ENCODE measurements around the gene SNX5. TPM values are rescaled to one million over a fixed set of nuclear protein-coding genes. Genes with fewer than 3 reads are reported as not detected.

SNX5 gene
- total RNA-seq, 1 experiment from 2014 or later = 169 TPM

DNA sequence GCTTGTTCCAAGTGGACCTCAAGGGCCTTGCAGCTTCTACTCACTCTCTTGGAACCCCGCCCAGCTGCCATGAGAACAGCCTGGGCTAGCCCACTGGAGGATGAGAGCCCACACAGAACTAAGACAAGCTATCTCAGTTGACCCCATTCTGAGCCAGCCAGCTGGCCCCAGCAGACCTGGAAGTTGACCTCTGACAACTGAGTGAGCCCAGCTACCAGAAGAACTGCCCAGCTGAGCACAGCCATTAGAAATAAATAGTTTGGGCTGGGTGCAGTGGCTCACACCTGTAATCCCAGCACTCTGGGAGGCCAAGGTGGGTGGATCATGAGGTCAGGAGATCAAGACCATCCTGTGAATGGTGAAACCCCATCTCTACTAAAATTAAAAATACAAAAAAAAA is 37.1 kb downstream of the SNX5 start:
- in situ Hi-C loops (cut with HindIII; ENCODE audit: low sequenced_read_pairs) = no loop called here
- no peak for DNase-seq (ENCODE audit: low spot score)

DNA sequence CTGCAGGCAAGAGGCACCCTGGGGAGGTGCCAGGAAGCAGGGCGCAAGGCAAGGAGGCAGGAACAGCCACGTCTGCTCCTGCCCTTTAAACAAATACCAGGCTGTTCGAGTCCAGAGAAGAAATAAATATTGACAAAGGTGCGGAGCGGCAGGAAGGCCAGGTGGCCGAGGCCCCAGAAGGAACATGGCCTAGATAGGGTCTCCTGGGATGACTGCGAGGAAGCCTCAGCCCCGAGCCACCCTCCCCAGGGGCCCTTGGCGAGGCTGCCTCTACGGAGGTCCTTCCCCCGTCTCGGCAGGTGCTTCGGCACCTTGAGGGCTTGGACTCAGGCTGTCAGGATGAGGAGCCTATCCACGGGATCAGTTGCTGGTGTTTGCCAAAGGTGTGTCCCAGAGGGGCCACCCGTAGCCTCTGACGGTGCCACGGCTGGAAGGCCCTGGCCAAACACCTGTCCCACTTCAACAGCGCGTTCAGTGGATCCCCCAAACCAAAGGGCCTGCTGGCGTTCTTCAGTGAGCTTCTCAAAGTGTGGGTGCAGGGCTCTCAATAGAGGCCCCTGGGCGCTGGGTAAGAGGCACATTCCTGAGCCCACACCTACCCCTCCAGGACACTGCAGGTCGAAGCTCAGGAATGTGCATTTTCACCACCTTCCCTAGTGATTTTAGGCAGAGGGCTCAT is 39.8 kb downstream of the SNX5 start:
- in situ Hi-C loops (cut with HindIII; ENCODE audit: low sequenced_read_pairs) = no loop called here
- no peak for DNase-seq (ENCODE audit: low spot score)

DNA sequence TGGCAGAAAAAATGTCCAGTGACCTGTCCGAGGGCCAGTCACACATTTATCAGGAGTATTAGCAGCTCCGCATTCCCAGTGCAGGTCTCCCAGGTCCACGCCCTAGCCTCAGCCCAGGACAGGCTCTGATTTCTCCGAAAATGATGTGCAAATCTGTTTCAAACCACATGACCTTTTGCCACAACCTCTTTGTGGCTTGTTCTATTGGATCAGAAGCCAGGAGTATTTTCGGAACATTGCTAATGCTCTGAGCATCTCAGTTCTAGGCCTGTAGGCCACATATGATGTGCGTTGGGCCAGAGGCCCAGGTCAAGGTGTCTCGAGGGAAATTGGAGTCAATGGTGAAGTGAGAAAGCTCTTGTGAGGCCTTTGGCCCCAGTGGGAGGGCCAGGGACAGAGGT is 40.4 kb downstream of the SNX5 start:
- in situ Hi-C loops (cut with HindIII; ENCODE audit: low sequenced_read_pairs) = no loop called here
- no peak for DNase-seq (ENCODE audit: low spot score)

DNA sequence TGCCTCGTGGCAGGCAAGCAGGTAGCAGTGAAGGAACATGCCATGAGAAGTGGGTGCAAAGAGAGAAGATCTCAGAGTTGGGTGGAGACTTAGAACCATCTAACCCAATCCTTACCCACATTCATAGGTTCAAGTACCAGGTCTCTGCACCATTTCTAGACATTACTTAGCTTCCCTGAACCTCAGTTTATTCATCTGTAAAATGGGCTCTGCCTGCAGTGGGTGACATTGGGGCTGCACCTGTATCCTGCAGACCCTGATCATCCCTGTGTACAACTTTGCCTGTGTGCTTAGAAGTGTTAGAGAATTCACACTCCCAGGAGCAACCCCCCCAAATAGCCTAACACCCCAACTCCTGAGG is 42.7 kb downstream of the SNX5 start:
- in situ Hi-C loops (cut with HindIII; ENCODE audit: low sequenced_read_pairs) = no loop called here
- no peak for DNase-seq (ENCODE audit: low spot score)

- in situ Hi-C loops (cut with HindIII; ENCODE audit: low sequenced_read_pairs) = no loop called here
- DNase-seq (ENCODE audit: low spot score) = no peak
These were observed 43.3 kb downstream of the SNX5 start for GRCh38 chr20:17925141-17925939.

DNA sequence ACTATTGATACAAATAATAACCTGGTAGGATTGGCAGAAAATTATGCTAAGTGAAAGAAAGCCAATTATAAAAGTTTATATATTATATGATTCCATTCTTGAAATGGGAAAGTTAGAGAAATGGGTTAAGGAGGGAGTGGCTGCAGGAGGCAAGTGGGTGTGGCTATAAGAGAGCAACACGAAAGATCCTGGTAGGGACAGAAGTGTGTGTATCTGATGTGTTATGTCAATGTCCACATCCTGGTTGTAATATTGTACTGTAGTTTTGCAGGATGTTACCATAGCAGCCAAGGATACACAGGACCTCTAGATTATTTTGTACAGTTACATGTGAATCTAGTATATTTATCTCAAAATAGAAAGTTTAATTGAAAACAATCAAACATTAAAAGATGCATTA is 46.8 kb downstream of the SNX5 start:
- DNase-seq (ENCODE audit: low spot score) = no peak
- in situ Hi-C loops (cut with HindIII; ENCODE audit: low sequenced_read_pairs) = no loop called here

- in situ Hi-C loops (cut with HindIII; ENCODE audit: low sequenced_read_pairs) = no loop called here
- no peak for DNase-seq (ENCODE audit: low spot score)
These were observed 49.4 kb downstream of the SNX5 start for GRCh38 chr20:17919149-17919548.

DNA sequence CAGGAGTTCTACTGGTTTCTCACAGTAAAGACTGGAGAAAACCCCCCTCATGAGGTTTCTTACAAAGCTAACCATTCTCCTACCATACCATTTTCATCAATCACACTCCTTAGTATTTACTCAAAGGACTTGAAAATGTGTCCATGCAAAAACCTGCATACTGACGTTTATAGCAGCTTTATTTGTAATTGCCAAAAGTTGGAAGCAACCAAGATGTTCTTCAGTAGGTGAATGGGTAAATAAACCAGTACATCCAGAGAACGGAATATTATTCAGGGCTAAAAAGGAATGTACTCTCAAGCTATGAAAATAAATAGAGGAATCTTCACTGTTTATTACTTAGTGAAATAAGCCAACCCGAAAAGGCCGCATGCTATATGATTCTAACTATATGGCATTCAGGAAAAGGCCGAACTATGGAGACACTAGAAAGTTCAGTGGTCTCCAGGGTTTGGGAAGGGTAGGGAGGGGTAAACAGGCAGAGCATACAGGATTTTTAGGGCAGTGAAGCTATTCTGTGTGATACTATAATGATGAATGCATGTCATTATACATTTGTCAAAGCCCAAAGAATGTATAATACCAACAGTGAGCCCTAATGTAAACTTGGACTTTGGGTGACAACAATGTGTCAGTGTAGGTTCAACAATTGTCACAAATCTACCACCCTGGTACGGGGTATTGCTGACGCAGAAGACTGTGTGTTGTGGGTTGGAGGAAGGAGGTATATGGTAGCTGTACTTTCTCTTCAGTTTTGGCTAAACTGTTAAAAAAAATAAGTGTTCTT is 50.6 kb downstream of the SNX5 start:
- in situ Hi-C loops (cut with HindIII; ENCODE audit: low sequenced_read_pairs) = no loop called here
- no peak for DNase-seq (ENCODE audit: low spot score)

- in situ Hi-C loops (cut with HindIII; ENCODE audit: low sequenced_read_pairs) = no loop called here
These were observed 52.1 kb downstream of the SNX5 start for GRCh38 chr20:17916433-17916891.

GRCh38 chr20:17914957-17915356 is 53.6 kb downstream of the SNX5 start:
- in situ Hi-C loops (cut with HindIII; ENCODE audit: low sequenced_read_pairs) = no loop called here
- DNase-seq (ENCODE audit: low spot score) = no peak

More at GRCh38 chr20:17916433-17916891, 52.1 kb downstream of the SNX5 start:
- DNase-seq (ENCODE audit: low spot score) = peak; percentile 83

GRCh38 chr20:17912916-17913315 is 55.7 kb downstream of the SNX5 start:
- in situ Hi-C loops (cut with HindIII; ENCODE audit: low sequenced_read_pairs) = no loop called here
- DNase-seq (ENCODE audit: low spot score) = no peak

GRCh38 chr20:17911927-17912326 is 56.7 kb downstream of the SNX5 start:
- in situ Hi-C loops (cut with HindIII; ENCODE audit: low sequenced_read_pairs) = no loop called here

DNA sequence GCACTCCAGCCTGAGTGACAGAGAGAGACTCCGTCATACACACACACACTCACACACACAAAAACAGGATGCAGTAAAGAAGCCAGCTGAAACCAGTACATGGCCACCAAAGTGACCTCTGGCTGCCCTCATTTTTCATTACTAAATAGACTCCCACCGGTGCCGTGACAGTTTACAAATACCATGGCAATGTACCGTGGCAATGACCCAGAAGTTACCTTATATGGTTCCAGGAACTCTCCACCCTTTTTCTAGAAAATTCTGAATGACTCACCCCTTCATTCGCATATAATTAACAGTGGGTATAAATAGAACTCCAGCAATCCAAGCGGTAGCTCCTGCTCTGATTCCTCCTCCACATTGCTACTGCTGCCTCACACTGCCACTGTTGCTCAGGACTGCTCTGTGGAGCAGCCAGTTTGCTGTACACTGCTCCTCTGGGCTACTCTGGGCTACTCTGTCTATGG is 57.7 kb downstream of the SNX5 start:
- in situ Hi-C loops (cut with HindIII; ENCODE audit: low sequenced_read_pairs) = no loop called here
- no peak for DNase-seq (ENCODE audit: low spot score)

More at GRCh38 chr20:17911927-17912326, 56.7 kb downstream of the SNX5 start:
- no peak for DNase-seq (ENCODE audit: low spot score)

DNA sequence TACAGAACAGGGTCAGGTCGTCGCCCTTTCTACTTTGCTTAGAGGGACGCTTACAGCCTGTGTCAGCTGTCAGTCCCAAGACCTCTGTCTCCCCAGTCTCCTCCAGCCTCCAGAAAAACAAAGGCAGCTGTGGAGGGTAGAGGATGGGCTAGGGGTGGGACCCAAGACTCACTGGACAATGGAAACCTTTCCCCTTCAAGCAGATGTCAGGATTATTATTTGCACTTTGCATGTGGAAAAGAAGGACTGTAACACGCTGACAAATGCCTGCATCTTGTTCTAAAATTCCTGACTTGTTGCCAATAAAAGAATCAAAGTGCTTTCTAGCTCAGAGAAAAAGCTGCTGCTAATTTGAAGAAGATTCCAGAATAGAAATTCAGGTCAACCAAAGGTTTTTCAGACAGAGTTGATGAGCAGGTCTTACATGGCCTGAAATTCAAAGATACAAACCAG is 58.7 kb downstream of the SNX5 start:
- DNase-seq (ENCODE audit: low spot score) = no peak
- in situ Hi-C loops (cut with HindIII; ENCODE audit: low sequenced_read_pairs) = no loop called here

GRCh38 chr20:17905544-17905943 is 63.0 kb downstream of the SNX5 start:
- in situ Hi-C loops (cut with HindIII; ENCODE audit: low sequenced_read_pairs) = no loop called here

GRCh38 chr20:17904027-17904426 is 64.6 kb downstream of the SNX5 start:
- no peak for DNase-seq (ENCODE audit: low spot score)
- in situ Hi-C loops (cut with HindIII; ENCODE audit: low sequenced_read_pairs) = no loop called here

More at GRCh38 chr20:17905544-17905943, 63.0 kb downstream of the SNX5 start:
- no peak for DNase-seq (ENCODE audit: low spot score)

GRCh38 chr20:17902531-17903083 is 66.0 kb downstream of the SNX5 start:
- in situ Hi-C loops (cut with HindIII; ENCODE audit: low sequenced_read_pairs) = no loop called here
- no peak for DNase-seq (ENCODE audit: low spot score)

GRCh38 chr20:17901971-17902370 is 66.6 kb downstream of the SNX5 start:
- no peak for DNase-seq (ENCODE audit: low spot score)
- in situ Hi-C loops (cut with HindIII; ENCODE audit: low sequenced_read_pairs) = no loop called here

- in situ Hi-C loops (cut with HindIII; ENCODE audit: low sequenced_read_pairs) = no loop called here
- DNase-seq (ENCODE audit: low spot score) = peak; percentile 35
These were observed 70.0 kb downstream of the SNX5 start for GRCh38 chr20:17898548-17898994.
